Measurements from ENCODE around the gene PLEKHA6.

DNA sequence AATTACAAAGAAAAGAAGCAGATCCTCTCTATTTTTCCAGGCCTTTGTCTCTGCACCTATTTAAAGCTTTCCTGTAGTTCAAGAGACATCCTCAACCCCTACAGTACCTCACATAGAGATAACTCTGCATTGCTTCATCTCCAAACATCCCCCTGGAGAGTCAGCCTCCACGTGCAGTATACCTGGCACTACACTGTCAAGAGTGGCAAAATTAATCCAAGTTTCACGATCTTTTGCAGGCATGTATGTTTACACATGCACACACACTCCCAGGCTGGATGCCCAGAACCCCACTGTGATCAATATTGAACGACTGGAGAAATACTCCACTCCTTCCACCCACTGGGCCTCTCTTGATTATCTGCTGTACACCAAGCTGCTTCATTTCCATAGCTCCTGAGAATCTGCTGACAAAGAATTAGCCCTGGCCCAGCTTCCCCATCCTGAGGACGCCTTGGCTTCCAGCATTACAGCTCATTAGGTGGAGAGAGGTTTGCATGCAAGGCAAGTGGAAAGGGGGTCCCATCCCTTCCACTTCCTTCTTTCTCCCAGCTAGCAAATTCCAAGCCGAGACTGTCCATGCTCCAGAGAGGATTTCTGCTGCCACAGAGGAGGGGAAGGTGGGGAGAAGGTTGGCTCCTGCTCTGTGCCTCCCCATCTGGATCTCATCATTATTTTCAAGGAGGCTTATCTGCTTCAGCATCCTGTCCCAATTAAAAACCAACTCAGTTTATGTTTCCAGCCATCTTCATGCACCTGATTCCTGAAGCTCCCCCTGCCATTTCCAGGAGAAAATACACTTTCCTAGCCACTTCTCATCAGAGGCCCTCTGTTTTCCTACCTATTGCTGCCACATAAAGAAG lies 79.4 kb downstream of the PLEKHA6 start:
- TF ChIP-seq, protein P1, sequence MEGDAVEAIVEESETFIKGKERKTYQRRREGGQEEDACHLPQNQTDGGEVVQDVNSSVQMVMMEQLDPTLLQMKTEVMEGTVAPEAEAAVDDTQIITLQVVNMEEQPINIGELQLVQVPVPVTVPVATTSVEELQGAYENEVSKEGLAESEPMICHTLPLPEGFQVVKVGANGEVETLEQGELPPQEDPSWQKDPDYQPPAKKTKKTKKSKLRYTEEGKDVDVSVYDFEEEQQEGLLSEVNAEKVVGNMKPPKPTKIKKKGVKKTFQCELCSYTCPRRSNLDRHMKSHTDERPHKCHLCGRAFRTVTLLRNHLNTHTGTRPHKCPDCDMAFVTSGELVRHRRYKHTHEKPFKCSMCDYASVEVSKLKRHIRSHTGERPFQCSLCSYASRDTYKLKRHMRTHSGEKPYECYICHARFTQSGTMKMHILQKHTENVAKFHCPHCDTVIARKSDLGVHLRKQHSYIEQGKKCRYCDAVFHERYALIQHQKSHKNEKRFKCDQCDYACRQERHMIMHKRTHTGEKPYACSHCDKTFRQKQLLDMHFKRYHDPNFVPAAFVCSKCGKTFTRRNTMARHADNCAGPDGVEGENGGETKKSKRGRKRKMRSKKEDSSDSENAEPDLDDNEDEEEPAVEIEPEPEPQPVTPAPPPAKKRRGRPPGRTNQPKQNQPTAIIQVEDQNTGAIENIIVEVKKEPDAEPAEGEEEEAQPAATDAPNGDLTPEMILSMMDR (IDR thresholded peaks at IDR 0.05) = no peak
- TF ChIP-seq POLR2AphosphoS5 (IDR thresholded peaks at IDR 0.05) = no peak
- TF ChIP-seq POLR2A (IDR thresholded peaks at IDR 0.05) = no peak
- no peak for TF ChIP-seq EP300 (IDR thresholded peaks at IDR 0.05)
